Hepatocyte (in vitro differentiated cells): ENCODE data around the gene ANKRD66.

Source experiments
- EZH2 ChIP-seq: fragments of 200-600 bp; sonication (generic); IDR thresholded peaks from 2 replicates; pipeline ENCODE4 v1.6.1; 2016; ENCODE audit warnings: antibody characterized with exemption, mild to moderate bottlenecking, borderline replicate concordance
- TF ChIP-seq, protein P1 (sequence below): fragments of 200-600 bp; sonication (generic); IDR thresholded peaks from 2 replicates; pipeline ENCODE4 v1.5.1; 2016; ENCODE audit warnings: antibody characterized with exemption, mild to moderate bottlenecking; ENCODE audit not compliant: poor library complexity

DNA sequence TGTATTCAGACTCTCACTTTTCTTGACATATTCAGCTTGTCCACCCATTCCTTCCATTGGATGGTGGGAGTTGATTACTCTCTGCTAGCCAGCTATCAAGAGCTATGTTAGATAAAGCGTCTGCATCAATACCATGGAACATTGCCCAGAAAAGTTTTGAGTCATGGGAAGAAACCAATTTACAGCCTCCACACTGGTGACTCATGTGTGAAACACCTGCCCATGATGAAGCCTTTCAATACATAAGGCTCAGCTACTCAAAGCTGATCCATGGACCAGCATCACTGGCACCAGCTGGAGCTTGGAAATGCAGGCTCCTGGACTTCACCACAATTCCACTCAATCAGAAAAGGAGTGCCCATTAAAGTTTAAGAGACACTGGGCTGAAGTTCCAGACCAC is 27.6 kb upstream of the ANKRD66 start:
- TF ChIP-seq, protein P1, sequence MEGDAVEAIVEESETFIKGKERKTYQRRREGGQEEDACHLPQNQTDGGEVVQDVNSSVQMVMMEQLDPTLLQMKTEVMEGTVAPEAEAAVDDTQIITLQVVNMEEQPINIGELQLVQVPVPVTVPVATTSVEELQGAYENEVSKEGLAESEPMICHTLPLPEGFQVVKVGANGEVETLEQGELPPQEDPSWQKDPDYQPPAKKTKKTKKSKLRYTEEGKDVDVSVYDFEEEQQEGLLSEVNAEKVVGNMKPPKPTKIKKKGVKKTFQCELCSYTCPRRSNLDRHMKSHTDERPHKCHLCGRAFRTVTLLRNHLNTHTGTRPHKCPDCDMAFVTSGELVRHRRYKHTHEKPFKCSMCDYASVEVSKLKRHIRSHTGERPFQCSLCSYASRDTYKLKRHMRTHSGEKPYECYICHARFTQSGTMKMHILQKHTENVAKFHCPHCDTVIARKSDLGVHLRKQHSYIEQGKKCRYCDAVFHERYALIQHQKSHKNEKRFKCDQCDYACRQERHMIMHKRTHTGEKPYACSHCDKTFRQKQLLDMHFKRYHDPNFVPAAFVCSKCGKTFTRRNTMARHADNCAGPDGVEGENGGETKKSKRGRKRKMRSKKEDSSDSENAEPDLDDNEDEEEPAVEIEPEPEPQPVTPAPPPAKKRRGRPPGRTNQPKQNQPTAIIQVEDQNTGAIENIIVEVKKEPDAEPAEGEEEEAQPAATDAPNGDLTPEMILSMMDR, result no peak
- TF ChIP-seq EZH2, result no peak
